ENCODE measurements around the gene ASIC2. TPM values are rescaled to one million over a fixed set of nuclear protein-coding genes. Genes with fewer than 3 reads are reported as not detected.

The ASIC2 gene
- total RNA-seq, 1 donor from 2014 or later: not detected

DNA sequence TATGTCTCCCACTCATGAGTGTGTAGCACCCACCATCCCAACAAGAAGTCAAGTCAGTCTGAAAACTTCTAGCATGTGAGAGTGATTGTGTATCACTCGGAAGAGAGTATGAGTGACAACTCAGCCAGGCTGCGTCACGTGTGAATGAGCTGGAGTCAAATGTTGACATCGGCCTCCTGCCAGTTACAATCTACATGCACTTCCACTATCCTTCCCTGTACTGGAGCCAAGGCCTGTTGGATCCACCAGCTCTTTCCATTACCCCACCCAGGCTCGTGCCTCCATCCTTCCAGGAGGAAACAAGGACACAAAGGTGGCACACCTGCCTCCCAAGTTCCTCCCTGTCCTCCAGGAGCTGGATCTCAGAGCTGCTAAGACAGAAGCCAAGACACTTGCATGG is 64.5 kb downstream of the ASIC2 start:
- intact Hi-C loops (cut with DNase I): no loop called here
- H3K4me1 ChIP-seq: peaks cover 6% of the 10 kb centered on the region

DNA sequence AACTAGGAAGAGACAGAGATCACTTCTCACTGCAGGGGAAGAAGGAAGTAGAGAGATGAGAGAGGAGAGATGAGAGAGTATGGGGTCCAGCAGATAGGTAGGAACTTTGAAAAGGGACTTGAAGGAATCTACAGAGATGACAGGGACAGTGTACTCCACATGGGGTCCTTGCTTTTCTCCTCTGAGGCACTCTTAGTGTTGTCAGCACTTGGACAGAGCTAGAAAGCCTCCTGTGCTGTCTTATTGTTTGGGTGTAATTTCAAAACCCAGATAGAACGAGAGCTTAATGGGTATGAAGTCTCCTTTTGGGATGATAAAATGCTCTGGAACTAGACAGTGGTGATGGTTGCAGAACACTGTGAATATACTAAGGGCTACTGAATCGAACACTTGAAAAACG is 65.2 kb downstream of the ASIC2 start:
- no peaks in the 10 kb centered on the region for H3K27me3 ChIP-seq
- TF ChIP-seq, protein P1, sequence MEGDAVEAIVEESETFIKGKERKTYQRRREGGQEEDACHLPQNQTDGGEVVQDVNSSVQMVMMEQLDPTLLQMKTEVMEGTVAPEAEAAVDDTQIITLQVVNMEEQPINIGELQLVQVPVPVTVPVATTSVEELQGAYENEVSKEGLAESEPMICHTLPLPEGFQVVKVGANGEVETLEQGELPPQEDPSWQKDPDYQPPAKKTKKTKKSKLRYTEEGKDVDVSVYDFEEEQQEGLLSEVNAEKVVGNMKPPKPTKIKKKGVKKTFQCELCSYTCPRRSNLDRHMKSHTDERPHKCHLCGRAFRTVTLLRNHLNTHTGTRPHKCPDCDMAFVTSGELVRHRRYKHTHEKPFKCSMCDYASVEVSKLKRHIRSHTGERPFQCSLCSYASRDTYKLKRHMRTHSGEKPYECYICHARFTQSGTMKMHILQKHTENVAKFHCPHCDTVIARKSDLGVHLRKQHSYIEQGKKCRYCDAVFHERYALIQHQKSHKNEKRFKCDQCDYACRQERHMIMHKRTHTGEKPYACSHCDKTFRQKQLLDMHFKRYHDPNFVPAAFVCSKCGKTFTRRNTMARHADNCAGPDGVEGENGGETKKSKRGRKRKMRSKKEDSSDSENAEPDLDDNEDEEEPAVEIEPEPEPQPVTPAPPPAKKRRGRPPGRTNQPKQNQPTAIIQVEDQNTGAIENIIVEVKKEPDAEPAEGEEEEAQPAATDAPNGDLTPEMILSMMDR (IDR thresholded peaks at IDR 0.05): no peak
- TF ChIP-seq POLR2AphosphoS5 (IDR thresholded peaks at IDR 0.05; ENCODE audit: insufficient read depth in 1 of 2, low read depth in 1 of 2) (no peak), POLR2A (IDR thresholded peaks at IDR 0.05) (no peak)
- intact Hi-C loops (cut with DNase I): no loop called here

More for the DNA sequence above, 64.5 kb downstream of the ASIC2 start:
- Histone ChIP-seq H3K9me3 (no peaks in the 10 kb centered on the region), H3K4me3 (no peak overlapping the region), H3K27me3 (no peaks in the 10 kb centered on the region), H3K36me3 (no peaks in the 10 kb centered on the region), H3K27ac (no peak overlapping the region)
- DNase-seq (ENCODE audit: extremely low spot score in 2 of 2): no peak
- no peak for TF ChIP-seq POLR2AphosphoS5 (IDR thresholded peaks at IDR 0.05; ENCODE audit: insufficient read depth in 1 of 2, low read depth in 1 of 2)
- TF ChIP-seq, protein P1 (IDR thresholded peaks at IDR 0.05): no peak

DNA sequence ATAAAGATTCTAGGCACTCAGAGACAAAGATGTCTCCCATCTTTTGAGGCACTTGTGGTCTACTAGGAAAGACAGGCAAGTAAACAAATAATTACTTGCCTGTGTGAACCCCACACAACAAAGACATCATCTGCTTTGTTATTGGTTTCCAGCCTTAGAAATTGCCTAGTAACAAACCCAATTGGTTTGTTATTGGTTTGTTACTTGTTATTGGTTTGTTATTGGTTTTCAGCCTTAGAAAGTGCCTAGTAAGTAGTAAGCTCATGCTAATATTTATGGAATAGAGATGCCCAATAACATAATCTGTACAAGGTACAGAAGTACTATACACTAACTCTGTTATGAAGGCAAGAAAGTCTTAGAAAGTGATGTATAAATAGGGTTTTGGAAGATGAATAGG is 67.1 kb downstream of the ASIC2 start:
- intact Hi-C loops (cut with DNase I): no loop called here
- no peaks in the 10 kb centered on the region for H3K36me3 ChIP-seq

More for the DNA sequence above, 65.2 kb downstream of the ASIC2 start:
- H3K4me3 ChIP-seq: no peak overlapping the region
- H3K36me3 ChIP-seq: no peaks in the 10 kb centered on the region
- no peak for DNase-seq (ENCODE audit: extremely low spot score in 2 of 2)
- H3K4me1 ChIP-seq: no peaks in the 10 kb centered on the region
- no peak overlapping the region for H3K27ac ChIP-seq
- no peaks in the 10 kb centered on the region for H3K9me3 ChIP-seq

DNA sequence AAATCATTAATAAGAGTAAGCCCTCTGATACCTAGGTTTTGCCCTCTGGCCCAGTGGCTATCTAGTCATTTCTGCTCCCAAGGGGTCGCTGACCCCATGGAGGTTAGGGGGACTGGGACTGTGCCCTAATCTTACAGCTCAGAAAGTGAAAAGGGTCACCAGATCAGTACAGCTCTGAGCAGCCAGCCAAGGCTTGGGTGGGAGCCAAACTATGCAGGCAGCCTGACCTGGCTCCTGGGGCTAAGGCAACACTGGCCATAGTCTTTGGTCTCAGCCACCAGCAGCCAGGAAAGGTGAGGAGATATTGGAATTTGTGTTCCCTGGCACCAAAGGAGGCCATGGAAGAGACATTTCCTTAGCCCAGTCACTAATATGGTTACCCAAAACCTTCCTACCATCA is 67.6 kb downstream of the ASIC2 start:
- H3K4me1 ChIP-seq: peaks cover 2% of the 10 kb centered on the region
- TF ChIP-seq POLR2AphosphoS5 (IDR thresholded peaks at IDR 0.05; ENCODE audit: insufficient read depth in 1 of 2, low read depth in 1 of 2) (no peak), POLR2A (IDR thresholded peaks at IDR 0.05) (no peak)
- TF ChIP-seq, protein P1 (IDR thresholded peaks at IDR 0.05): no peak
- no peak overlapping the region for H3K4me3 ChIP-seq
- no peak overlapping the region for H3K27ac ChIP-seq
- H3K27me3 ChIP-seq: no peaks in the 10 kb centered on the region
- no peaks in the 10 kb centered on the region for H3K9me3 ChIP-seq
- H3K36me3 ChIP-seq: no peaks in the 10 kb centered on the region
- intact Hi-C loops (cut with DNase I): no loop called here
- DNase-seq (ENCODE audit: extremely low spot score in 2 of 2): no peak

More for the DNA sequence above, 67.1 kb downstream of the ASIC2 start:
- no peak for DNase-seq (ENCODE audit: extremely low spot score in 2 of 2)
- TF ChIP-seq POLR2A (IDR thresholded peaks at IDR 0.05) (no peak), POLR2AphosphoS5 (IDR thresholded peaks at IDR 0.05; ENCODE audit: insufficient read depth in 1 of 2, low read depth in 1 of 2) (no peak)
- TF ChIP-seq, protein P1 (IDR thresholded peaks at IDR 0.05): no peak
- Histone ChIP-seq H3K9me3 (no peaks in the 10 kb centered on the region), H3K4me3 (no peak overlapping the region), H3K27ac (no peak overlapping the region), H3K27me3 (no peaks in the 10 kb centered on the region), H3K4me1 (no peaks in the 10 kb centered on the region)

DNA sequence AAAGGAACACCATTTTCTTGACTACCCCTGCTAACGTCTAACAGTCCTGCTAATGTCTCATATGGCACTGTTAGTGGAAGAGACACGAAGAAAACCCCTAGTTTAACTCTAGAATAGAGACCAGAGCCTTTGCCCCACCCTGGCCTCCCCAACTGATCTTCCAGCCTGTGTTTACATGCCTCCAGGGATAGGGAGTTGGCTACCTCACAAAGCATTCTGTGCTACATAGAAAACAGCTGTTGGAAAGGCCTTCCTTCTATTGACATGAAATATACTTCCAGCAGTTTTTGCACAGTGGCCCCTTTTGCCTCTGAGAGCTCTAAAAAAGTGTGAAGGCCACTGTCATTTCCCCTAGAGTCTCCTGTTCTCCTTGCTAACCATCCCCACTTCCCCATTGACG is 73.1 kb downstream of the ASIC2 start:
- no peaks in the 10 kb centered on the region for H3K27me3 ChIP-seq
- intact Hi-C loops (cut with DNase I): no loop called here

More for the DNA sequence above, 73.1 kb downstream of the ASIC2 start:
- DNase-seq (ENCODE audit: extremely low spot score in 2 of 2): no peak
- TF ChIP-seq POLR2A (IDR thresholded peaks at IDR 0.05) (no peak), POLR2AphosphoS5 (IDR thresholded peaks at IDR 0.05; ENCODE audit: insufficient read depth in 1 of 2, low read depth in 1 of 2) (no peak)
- TF ChIP-seq, protein P1 (IDR thresholded peaks at IDR 0.05): no peak
- Histone ChIP-seq H3K27ac (no peak overlapping the region), H3K36me3 (no peaks in the 10 kb centered on the region), H3K9me3 (no peaks in the 10 kb centered on the region), H3K4me3 (no peak overlapping the region), H3K4me1 (peaks cover 22% of the 10 kb centered on the region)

All from vagina (tissue), 2 donors.